Measurements from ENCODE around the gene C6orf136.
A peak's percentile ranks its signal among the peaks of the same experiment; 100 is the strongest.

Gene C6orf136

GRCh38 chr6:30687659-30688431, 40.9 kb downstream of the C6orf136 start:
- no peak for DNase-seq

- DNase-seq = no peak
Observed at GRCh38 chr6:30688569-30688968, 41.6 kb downstream of the C6orf136 start.

GRCh38 chr6:30689022-30689865, 42.3 kb downstream of the C6orf136 start:
- no peak for DNase-seq

GRCh38 chr6:30689985-30690384, 43.1 kb downstream of the C6orf136 start:
- no peak for DNase-seq

- peak; percentile 85 for DNase-seq
Observed at GRCh38 chr6:30690403-30691207, 43.7 kb downstream of the C6orf136 start, which contains the start of gene NRM. TSS of gene NRM (minus strand) at chr6:30690984. CDS start at chr6:30690974, 10 bp downstream.

GRCh38 chr6:30691208-30691847, 44.4 kb downstream of the C6orf136 start:
- DNase-seq = no peak

GRCh38 chr6:30696432-30696831, 49.5 kb downstream of the C6orf136 start:
- no peak for DNase-seq

GRCh38 chr6:30700340-30700739, 53.4 kb downstream of the C6orf136 start:
- DNase-seq = no peak

Measured in amniotic stem cell (primary cell).